ENCODE data around the gene PRIM2. TPM values are rescaled to one million over a fixed set of nuclear protein-coding genes. Genes with fewer than 3 reads are reported as not detected.
"Not testable (repeated sequence)": the region's sequence is repeated elsewhere in the genome, so short reads cannot be mapped to it uniquely, and the experiment has no call there.

The PRIM2 gene
- polyA plus RNA-seq, 4 donors, result 15.6 to 17.0 (median 16.7) TPM

- DNase-seq (ENCODE audit: low read depth in 4 of 4, low spot score in 2 of 4), result not testable (repeated sequence)
These were observed 254.7 kb downstream of the PRIM2 start for GRCh38 chr6:57572119-57572518.

GRCh38 chr6:57572844-57573243, 255.4 kb downstream of the PRIM2 start:
- DNase-seq (ENCODE audit: low read depth in 4 of 4, low spot score in 2 of 4), result not testable (repeated sequence)

- DNase-seq (ENCODE audit: low read depth in 4 of 4, low spot score in 2 of 4), result not testable (repeated sequence)
These were observed 259.6 kb downstream of the PRIM2 start for GRCh38 chr6:57577023-57577422.

GRCh38 chr6:57579489-57579888, 262.1 kb downstream of the PRIM2 start:
- DNase-seq (ENCODE audit: low read depth in 4 of 4, low spot score in 2 of 4), result not testable (repeated sequence)

GRCh38 chr6:57581586-57581985, 264.2 kb downstream of the PRIM2 start:
- DNase-seq (ENCODE audit: low read depth in 4 of 4, low spot score in 2 of 4), result not testable (repeated sequence)

- DNase-seq (ENCODE audit: low read depth in 4 of 4, low spot score in 2 of 4), result not testable (repeated sequence)
These were observed 283.7 kb downstream of the PRIM2 start for GRCh38 chr6:57601105-57601504.

- not testable (repeated sequence) for DNase-seq (ENCODE audit: low read depth in 4 of 4, low spot score in 2 of 4)
These were observed 287.9 kb downstream of the PRIM2 start for GRCh38 chr6:57605303-57605702.

- DNase-seq (ENCODE audit: low read depth in 4 of 4, low spot score in 2 of 4), result not testable (repeated sequence)
These were observed 288.9 kb downstream of the PRIM2 start for GRCh38 chr6:57606331-57606730.

GRCh38 chr6:57610612-57611011, 293.2 kb downstream of the PRIM2 start:
- not testable (repeated sequence) for DNase-seq (ENCODE audit: low read depth in 4 of 4, low spot score in 2 of 4)

- not testable (repeated sequence) for DNase-seq (ENCODE audit: low read depth in 4 of 4, low spot score in 2 of 4)
These were observed 301.5 kb downstream of the PRIM2 start for GRCh38 chr6:57618959-57619358.

- not testable (repeated sequence) for DNase-seq (ENCODE audit: low read depth in 4 of 4, low spot score in 2 of 4)
These were observed 314.3 kb downstream of the PRIM2 start for GRCh38 chr6:57631773-57632172.

GRCh38 chr6:57658526-57658925, 341.1 kb downstream of the PRIM2 start:
- not testable (repeated sequence) for DNase-seq (ENCODE audit: low read depth in 4 of 4, low spot score in 2 of 4)

GRCh38 chr6:57659794-57660193, 342.4 kb downstream of the PRIM2 start:
- not testable (repeated sequence) for DNase-seq (ENCODE audit: low read depth in 4 of 4, low spot score in 2 of 4)

GRCh38 chr6:57660940-57661339, 343.5 kb downstream of the PRIM2 start:
- not testable (repeated sequence) for DNase-seq (ENCODE audit: low read depth in 4 of 4, low spot score in 2 of 4)

GRCh38 chr6:57668108-57668507, 350.7 kb downstream of the PRIM2 start:
- DNase-seq (ENCODE audit: low read depth in 4 of 4, low spot score in 2 of 4), result not testable (repeated sequence)

GRCh38 chr6:57671237-57671636, 353.8 kb downstream of the PRIM2 start:
- not testable (repeated sequence) for DNase-seq (ENCODE audit: low read depth in 4 of 4, low spot score in 2 of 4)

GRCh38 chr6:57671937-57672627, 354.7 kb downstream of the PRIM2 start:
- DNase-seq (ENCODE audit: low read depth in 4 of 4, low spot score in 2 of 4), result not testable (repeated sequence)

GRCh38 chr6:57673281-57673680, 355.9 kb downstream of the PRIM2 start:
- DNase-seq (ENCODE audit: low read depth in 4 of 4, low spot score in 2 of 4), result not testable (repeated sequence)

GRCh38 chr6:57675386-57675785, 358.0 kb downstream of the PRIM2 start:
- not testable (repeated sequence) for DNase-seq (ENCODE audit: low read depth in 4 of 4, low spot score in 2 of 4)

- not testable (repeated sequence) for DNase-seq (ENCODE audit: low read depth in 4 of 4, low spot score in 2 of 4)
These were observed 379.0 kb downstream of the PRIM2 start for GRCh38 chr6:57696382-57696781.

All from left renal cortex interstitium (tissue), 4 donors.